Dedifferentiated amniotic fluid mesenchymal stem cell (primary cell): Measurements from ENCODE around the gene MYB.
"Not testable (repeated sequence)": the region's sequence is repeated elsewhere in the genome, so short reads cannot be mapped to it uniquely, and the experiment has no call there.

Experiments
- DNase-seq: peaks from one replicate; pipeline ENCODE4 v3.0.0-alpha.2; 2016; ENCODE audit errors: extremely low spot score

MYB gene

DNA sequence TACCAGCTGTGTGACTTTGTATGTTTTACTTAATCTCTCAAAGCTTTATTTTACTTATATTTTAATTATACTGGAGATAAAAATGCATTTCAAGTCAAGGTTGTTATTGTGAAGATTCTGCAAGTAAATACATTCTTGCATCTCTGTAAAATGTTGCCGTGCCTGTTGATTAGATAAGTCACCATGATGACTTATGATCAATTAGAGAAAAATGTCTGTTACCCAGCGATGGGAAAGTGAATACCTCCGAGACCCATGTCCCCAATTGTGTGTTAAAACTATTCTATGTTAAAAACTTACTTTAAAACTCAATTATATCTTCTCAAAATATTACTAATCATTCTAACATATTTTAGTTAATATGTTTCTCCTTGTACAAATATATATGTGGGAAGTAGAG, 39.9 kb downstream of the MYB start:
- DNase-seq = no peak

DNA sequence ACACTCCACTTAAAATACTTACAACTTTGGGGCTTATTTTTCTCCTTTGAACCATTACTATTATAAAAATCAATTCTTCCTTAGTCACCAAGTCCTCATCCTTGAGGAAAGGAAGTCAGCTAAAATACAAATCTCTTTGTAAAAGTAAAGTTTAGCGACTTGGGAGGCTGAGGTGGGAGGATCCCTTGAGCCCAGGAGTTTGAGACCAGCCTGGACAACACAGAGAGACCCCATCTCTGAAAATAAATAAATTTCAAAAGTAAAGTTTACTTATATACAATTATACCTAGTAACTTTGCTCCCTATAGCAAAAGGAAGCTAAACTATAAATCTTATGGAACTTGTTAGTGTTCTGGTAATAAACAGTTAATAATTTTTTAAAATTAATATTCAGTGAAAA, 40.4 kb downstream of the MYB start:
- DNase-seq = no peak

GRCh38 chr6:135222623-135223022, 41.5 kb downstream of the MYB start:
- DNase-seq = no peak

DNA sequence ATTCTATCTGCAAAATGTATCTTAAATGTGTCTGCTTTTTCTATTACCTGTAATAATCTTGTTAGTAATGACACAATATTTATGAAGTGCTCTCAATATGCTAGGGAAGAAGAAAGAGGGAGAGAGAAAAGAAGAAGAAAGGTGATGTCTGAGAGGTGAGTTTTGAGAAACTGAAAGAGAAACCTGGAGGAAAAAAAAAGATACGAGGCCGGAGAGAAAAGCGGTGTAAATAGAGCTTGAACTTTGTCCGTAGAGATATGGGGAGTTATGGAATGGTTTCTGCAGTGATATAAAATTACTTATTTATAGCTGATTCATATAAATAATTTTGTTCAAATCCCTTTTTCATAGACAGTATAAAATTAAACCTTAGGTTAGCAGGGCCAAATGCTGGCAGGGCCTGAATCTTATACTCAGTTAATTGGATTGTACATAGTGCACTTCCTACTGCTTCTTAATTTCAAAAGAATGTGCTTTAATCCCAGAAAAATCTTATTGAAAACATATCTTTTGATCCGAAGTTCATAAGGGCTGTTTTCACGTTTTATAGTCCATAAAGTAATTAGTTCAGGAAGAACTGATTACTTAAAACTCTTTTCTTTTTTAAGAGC, 43.0 kb downstream of the MYB start:
- DNase-seq = no peak

GRCh38 chr6:135225911-135226310, 44.8 kb downstream of the MYB start:
- no peak for DNase-seq

DNA sequence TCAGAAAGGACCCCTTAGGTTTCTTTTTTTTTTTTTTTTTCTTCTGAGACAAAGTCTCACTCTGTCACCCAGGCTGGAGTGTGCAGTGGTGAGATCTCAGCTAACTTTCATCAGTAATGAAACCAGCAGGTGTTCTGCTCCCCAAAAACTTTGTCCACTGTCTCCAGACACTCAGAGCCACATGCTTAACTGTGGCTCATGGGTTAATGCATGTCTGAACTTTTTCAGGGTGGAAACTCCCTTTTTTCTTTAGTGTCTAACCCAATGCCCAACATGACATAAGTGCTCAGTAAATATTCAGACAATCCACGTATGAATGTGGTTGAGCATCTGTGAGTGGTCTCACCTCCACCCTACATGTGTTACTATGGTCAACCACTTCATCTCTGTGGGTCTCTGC, 45.4 kb downstream of the MYB start:
- DNase-seq = no peak

GRCh38 chr6:135227349-135227748, 46.2 kb downstream of the MYB start:
- DNase-seq = no peak

DNA sequence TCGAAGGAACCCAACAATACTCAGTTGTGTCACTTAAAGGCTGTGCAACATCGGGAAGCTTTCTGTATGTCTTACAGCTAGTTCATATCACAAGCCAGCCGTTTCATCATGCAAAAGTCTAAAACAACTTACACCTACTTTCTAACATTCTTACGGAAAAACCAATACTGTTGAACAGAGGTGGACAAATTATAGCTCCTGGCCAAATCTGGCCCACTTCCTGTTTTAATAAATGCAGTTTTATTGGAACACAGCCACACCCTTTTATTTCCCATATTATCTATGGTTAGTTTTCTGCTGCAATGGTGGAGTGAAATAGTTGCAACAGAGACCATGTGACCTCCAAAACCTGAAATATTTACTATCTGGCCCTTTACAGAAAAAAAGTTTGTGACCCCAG, 46.6 kb downstream of the MYB start:
- DNase-seq = no peak

DNA sequence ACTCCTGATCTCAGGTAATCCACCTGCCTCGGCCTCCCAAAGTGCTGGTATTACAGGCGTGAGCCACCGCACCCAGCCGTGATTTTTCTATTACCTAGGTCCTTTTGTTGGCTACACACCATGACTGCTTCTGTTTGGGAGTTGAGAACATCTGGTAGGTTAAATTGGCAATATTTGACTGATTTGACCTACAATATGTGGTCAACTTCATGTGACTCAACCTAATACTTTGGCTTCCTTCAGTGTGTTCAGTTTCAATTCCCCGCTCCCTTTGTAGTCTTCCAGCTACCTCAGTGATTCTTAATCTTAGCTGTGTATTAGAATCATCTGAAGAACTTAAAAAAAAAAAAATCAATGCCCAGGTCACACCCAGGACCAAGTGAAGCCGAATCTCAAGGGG, 47.4 kb downstream of the MYB start:
- DNase-seq = no peak

DNA sequence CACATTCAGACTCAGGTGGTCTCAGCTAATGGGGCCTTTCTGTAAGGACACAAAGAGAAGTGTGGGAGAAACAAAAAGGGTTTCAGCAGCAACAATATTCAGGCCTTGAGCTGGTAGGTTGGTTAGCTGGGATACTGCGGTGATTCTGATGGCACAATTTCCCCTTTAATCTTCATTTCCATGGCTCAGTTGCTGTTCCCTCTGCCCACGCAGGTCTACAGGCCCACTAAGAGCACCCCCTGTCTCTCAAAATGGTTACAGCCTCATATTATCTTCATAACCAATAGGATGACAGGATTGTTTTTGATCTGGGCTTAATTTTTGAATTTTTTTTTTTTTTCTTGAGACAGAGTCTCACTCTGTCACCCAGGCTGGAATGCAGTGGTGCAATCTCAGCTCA, 48.9 kb downstream of the MYB start:
- no peak for DNase-seq

- no peak for DNase-seq
These were observed 49.8 kb downstream of the MYB start for GRCh38 chr6:135230711-135231468.

GRCh38 chr6:135231469-135231844, 50.3 kb downstream of the MYB start:
- no peak for DNase-seq

GRCh38 chr6:135233686-135234491, 52.8 kb downstream of the MYB start:
- DNase-seq = no peak

DNA sequence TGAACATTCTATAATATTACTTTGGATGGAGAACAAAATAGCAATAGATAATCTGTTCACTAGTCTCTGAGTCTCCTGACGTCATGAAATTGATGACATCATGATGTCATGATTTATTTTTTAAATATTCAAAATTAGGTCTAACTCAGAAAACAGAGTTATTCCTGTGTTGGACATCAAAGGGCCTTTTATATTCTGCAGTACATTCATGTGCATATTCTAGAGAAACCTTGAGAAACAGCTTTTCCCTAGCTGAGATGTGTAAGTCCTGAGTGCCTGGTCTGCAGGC, 53.3 kb downstream of the MYB start:
- no peak for DNase-seq

- DNase-seq = no peak
These were observed 54.6 kb downstream of the MYB start for GRCh38 chr6:135235716-135236115.

- no peak for DNase-seq
These were observed 55.2 kb downstream of the MYB start for GRCh38 chr6:135236319-135236718.

GRCh38 chr6:135236732-135237131, 55.6 kb downstream of the MYB start:
- DNase-seq = no peak

- no peak for DNase-seq
These were observed 59.6 kb downstream of the MYB start for GRCh38 chr6:135240711-135241110.

GRCh38 chr6:135243871-135244796, 63.0 kb downstream of the MYB start:
- DNase-seq = no peak

DNA sequence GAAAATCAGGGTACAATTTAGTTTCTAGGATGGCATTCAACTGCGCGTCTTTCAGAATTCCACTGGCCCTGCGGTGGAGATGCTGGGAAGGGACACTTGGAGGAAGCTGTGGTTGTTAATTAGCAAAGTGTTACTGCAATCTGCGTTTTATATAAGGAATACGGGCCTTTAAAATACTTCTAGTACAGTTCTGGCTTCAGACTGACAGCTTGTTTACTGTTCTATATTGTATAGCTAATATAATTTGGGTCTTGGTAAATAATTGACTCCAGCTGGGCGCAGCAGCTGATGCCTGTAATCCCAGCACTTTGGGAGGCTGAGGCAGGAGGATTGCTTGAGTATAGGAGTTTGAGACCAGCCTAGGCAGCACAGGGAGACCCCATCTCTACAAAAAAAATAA, 63.7 kb downstream of the MYB start:
- no peak for DNase-seq

DNA sequence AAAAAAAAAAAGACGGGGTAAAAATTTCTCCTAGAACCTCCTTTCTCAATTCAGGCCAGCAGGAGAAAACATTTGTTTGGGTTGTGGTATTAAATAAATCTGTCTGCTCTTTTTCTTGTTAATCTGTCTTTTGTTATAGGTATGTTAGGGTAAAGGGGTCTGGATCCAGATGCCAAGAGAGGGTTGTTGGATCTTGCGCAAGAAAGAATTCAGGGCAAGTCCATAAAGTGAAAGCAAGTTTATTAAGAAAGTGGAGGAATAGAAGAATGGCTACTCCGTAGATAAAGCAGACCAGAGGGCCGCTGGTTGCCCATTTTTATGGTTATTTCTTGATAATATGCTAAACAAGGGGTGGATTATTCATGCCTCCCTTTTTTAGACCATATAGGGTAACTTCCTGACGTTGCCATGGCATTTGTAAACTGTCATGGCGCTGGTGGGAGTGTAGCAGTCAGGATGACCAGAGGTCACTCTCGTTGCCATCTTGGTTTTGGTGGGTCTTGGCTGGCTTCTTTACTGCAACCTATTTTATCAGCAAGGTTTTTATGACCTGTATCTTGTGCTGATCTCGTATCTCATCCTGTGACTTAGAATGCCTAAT, 65.4 kb downstream of the MYB start:
- not testable (repeated sequence) for DNase-seq

DNA sequence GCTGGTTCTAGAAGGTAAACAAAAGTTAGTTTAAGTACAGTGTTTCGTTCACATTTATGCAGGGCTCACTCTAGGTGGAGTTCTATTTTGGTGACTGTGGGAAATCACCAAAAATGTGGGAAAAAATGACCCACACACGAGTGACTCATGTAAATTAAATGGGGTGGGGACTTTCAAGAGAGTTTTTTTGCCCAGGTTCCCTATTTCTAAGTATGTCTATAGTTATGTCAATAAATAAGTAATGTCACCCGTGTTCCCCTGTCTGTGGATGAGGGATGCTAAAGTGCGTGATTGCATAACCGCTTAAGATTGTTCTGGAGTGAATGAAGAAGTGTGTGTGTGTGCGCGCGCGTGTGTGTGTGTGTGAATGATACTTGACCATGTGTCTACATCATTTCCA, 69.1 kb downstream of the MYB start:
- DNase-seq = no peak
